ENCODE data around the gene SCAND1.
A peak's percentile ranks its signal among the peaks of the same experiment; 100 is the strongest.

The SCAND1 gene

DNA sequence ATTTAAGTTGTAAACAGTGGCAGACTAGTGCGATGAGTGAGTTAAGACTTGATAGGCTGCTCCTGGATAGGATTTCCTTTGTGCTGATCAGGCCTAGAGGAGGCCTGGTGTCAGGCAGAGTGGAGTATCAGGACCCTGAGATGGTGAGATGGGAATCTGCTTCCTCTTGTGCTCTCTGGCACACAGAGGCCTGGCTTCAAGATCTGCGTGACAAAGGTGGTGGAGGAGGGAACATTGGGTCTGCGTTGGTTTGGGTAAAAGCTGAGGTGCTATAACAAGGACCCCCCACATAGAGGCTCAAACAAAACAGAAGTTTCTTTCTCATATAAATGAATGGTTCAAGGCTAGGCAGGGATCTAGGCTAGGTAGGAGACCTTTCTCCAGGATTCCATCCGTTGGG is 20.3 kb downstream of the SCAND1 start:
- Histone ChIP-seq H3K36me3 (ENCODE audit: control insufficient read depth, insufficient read depth, low read length) (peaks cover 27% of the 10 kb centered on the region), H3K9me3 (ENCODE audit: control insufficient read depth, insufficient read depth, low read length) (no peaks in the 10 kb centered on the region), H3K4me3 (ENCODE audit: low read depth, low read length) (no peak overlapping the region), H3K9ac (ENCODE audit: low read depth, low read length) (no peak overlapping the region), H3K27ac (ENCODE audit: low read depth, low read length) (peak overlapping the region; percentile 82), H3K27me3 (ENCODE audit: control insufficient read depth, insufficient read depth, low read length) (no peaks in the 10 kb centered on the region), H3K4me1 (ENCODE audit: control insufficient read depth, insufficient read depth, low read length) (peaks cover 22% of the 10 kb centered on the region)

DNA sequence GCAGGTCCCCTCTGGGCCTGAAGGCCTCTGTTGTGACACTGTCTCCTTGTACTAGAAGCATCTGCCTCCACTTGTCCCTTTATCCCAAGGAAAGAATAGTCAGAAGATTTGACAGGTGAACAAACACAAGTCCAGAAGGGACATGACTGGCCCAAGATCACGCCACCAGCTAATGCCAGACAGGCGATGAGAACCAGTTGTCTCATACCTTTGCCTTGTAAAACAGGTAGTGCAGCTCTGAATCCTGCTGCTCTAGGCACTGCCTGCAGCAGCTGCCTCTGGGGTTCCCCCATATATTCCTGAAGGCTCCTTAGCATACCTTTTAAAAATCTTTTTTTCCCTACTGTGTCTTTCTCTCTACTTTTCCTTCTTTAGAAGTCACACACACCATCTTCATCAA is 25.0 kb downstream of the SCAND1 start:
- H3K36me3 ChIP-seq (ENCODE audit: control insufficient read depth, insufficient read depth, low read length) = peaks cover 36% of the 10 kb centered on the region
- peaks cover 8% of the 10 kb centered on the region for H3K4me1 ChIP-seq (ENCODE audit: control insufficient read depth, insufficient read depth, low read length)
- no peak overlapping the region for H3K4me3 ChIP-seq (ENCODE audit: low read depth, low read length)
- H3K9me3 ChIP-seq (ENCODE audit: control insufficient read depth, insufficient read depth, low read length) = no peaks in the 10 kb centered on the region
- no peak overlapping the region for H3K27ac ChIP-seq (ENCODE audit: low read depth, low read length)
- no peak overlapping the region for H3K9ac ChIP-seq (ENCODE audit: low read depth, low read length)
- no peaks in the 10 kb centered on the region for H3K27me3 ChIP-seq (ENCODE audit: control insufficient read depth, insufficient read depth, low read length)

DNA sequence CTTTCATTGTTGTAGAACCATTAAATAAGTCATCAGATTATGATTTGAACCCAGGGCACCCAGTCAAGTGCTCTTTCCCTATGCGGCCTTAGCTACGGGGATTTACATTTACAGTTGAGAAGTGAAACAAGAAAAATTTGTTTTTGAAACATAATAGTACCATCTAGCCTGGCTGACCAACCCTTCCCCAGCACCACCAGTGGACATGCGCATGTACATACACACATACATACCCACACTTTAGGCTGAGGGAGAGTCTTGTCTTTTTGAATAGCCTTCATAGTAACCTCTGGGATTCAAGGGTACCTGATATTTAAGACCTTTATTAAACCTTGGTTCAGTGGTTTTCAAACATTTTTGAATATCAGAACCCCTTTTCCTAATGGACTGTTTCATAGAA is 33.8 kb downstream of the SCAND1 start:
- no peaks in the 10 kb centered on the region for H3K9me3 ChIP-seq (ENCODE audit: control insufficient read depth, insufficient read depth, low read length)
- no peak overlapping the region for H3K27ac ChIP-seq (ENCODE audit: low read depth, low read length)
- H3K9ac ChIP-seq (ENCODE audit: low read depth, low read length) = no peak overlapping the region
- H3K4me1 ChIP-seq (ENCODE audit: control insufficient read depth, insufficient read depth, low read length) = no peaks in the 10 kb centered on the region
- H3K36me3 ChIP-seq (ENCODE audit: control insufficient read depth, insufficient read depth, low read length) = peaks cover 52% of the 10 kb centered on the region
- no peak overlapping the region for H3K4me3 ChIP-seq (ENCODE audit: low read depth, low read length)
- H3K27me3 ChIP-seq (ENCODE audit: control insufficient read depth, insufficient read depth, low read length) = no peaks in the 10 kb centered on the region

DNA sequence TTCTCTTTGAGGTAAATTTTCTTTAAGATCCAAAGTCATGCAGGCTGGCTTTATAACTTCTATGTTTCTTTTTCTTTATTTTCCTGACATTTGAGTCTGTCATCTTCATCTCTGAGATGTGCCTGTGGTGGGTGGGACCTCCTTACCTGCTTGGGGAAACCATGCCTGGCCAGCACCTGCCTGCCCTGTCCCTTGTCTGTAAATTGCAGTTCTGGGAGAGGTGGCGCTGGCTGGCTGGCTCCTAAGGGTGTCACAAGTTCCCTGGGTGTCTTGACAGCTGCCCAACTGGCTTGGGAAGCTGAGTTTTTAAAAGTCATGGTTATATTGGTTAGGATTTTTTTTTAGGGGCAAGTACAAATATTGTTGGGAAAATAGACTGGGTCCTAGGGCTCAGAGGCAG is 36.3 kb downstream of the SCAND1 start:
- Histone ChIP-seq H3K36me3 (ENCODE audit: control insufficient read depth, insufficient read depth, low read length) (peaks cover 64% of the 10 kb centered on the region), H3K4me1 (ENCODE audit: control insufficient read depth, insufficient read depth, low read length) (no peaks in the 10 kb centered on the region), H3K4me3 (ENCODE audit: low read depth, low read length) (no peak overlapping the region), H3K27me3 (ENCODE audit: control insufficient read depth, insufficient read depth, low read length) (no peaks in the 10 kb centered on the region), H3K9ac (ENCODE audit: low read depth, low read length) (no peak overlapping the region), H3K27ac (ENCODE audit: low read depth, low read length) (no peak overlapping the region), H3K9me3 (ENCODE audit: control insufficient read depth, insufficient read depth, low read length) (no peaks in the 10 kb centered on the region)

DNA sequence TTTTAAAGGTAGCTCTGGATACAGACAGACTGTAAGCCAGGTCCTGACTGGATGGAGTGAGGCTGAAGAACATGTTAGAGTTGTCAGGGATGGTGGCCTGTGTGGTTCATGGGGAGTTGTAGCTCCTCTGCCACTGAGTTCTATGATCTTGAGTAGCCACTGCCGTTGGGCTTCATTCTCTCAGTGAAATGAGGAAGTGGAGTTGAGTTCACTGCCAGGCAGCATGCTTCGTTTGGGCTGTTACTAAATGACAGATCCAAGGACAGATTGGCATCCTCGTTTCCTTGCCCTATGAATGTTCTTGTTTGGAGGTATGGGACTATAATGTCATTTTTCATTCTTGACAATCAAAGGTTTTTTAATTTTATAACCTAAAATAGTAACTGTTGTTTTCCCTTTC is 37.2 kb downstream of the SCAND1 start:
- Histone ChIP-seq H3K9me3 (ENCODE audit: control insufficient read depth, insufficient read depth, low read length) (no peaks in the 10 kb centered on the region), H3K4me3 (ENCODE audit: low read depth, low read length) (no peak overlapping the region), H3K27me3 (ENCODE audit: control insufficient read depth, insufficient read depth, low read length) (no peaks in the 10 kb centered on the region), H3K9ac (ENCODE audit: low read depth, low read length) (no peak overlapping the region), H3K4me1 (ENCODE audit: control insufficient read depth, insufficient read depth, low read length) (no peaks in the 10 kb centered on the region), H3K36me3 (ENCODE audit: control insufficient read depth, insufficient read depth, low read length) (peaks cover 68% of the 10 kb centered on the region), H3K27ac (ENCODE audit: low read depth, low read length) (no peak overlapping the region)

DNA sequence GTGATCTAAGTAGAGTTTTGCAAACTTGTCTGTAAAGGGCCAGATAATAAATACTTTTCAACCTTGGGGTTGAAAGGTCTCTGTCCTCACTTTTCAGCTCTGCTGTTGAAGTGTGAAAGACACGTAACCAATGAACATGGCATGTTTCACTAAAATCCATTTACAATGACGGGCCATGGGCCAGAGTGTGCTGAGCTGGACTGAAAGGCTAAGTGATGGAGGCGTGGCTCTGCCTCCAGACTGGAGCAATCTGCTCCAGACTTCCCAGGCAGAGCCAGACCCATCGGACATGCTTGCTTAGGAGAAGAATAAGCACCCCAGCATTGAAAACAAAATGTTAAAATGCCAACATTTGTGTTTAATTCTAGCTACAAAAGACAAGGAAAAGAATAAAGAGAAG is 41.4 kb downstream of the SCAND1 start:
- H3K9me3 ChIP-seq (ENCODE audit: control insufficient read depth, insufficient read depth, low read length) = no peaks in the 10 kb centered on the region
- H3K36me3 ChIP-seq (ENCODE audit: control insufficient read depth, insufficient read depth, low read length) = peaks cover 43% of the 10 kb centered on the region
- H3K27me3 ChIP-seq (ENCODE audit: control insufficient read depth, insufficient read depth, low read length) = no peaks in the 10 kb centered on the region
- H3K4me1 ChIP-seq (ENCODE audit: control insufficient read depth, insufficient read depth, low read length) = peaks cover 3% of the 10 kb centered on the region; the same call in 1 of the 2 replicates
- no peak overlapping the region for H3K9ac ChIP-seq (ENCODE audit: low read depth, low read length)
- H3K4me3 ChIP-seq (ENCODE audit: low read depth, low read length) = no peak overlapping the region
- H3K27ac ChIP-seq (ENCODE audit: low read depth, low read length) = no peak overlapping the region

DNA sequence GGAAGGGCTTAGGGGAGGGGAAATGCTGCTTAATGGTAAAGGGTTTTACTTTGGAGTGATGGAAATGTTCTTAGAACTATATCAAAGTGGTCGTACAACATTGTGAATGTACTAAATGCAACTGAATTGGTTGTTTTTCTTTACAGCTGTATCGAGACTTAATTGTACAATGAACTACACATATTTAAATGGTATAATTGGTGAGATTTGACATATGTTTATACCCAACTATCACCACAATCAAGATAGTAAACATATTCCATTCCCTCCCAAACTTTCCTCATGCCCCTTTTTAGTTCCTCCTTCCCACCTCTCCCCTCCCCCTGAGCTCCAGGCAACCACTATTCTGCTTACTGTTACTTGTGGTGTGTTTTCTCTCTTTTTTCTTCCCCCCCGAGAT is 44.0 kb downstream of the SCAND1 start:
- Histone ChIP-seq H3K9me3 (ENCODE audit: control insufficient read depth, insufficient read depth, low read length) (no peaks in the 10 kb centered on the region), H3K9ac (ENCODE audit: low read depth, low read length) (no peak overlapping the region), H3K27ac (ENCODE audit: low read depth, low read length) (no peak overlapping the region), H3K4me3 (ENCODE audit: low read depth, low read length) (no peak overlapping the region), H3K27me3 (ENCODE audit: control insufficient read depth, insufficient read depth, low read length) (no peaks in the 10 kb centered on the region), H3K36me3 (ENCODE audit: control insufficient read depth, insufficient read depth, low read length) (peaks cover 41% of the 10 kb centered on the region), H3K4me1 (ENCODE audit: control insufficient read depth, insufficient read depth, low read length) (peaks cover 9% of the 10 kb centered on the region)

DNA sequence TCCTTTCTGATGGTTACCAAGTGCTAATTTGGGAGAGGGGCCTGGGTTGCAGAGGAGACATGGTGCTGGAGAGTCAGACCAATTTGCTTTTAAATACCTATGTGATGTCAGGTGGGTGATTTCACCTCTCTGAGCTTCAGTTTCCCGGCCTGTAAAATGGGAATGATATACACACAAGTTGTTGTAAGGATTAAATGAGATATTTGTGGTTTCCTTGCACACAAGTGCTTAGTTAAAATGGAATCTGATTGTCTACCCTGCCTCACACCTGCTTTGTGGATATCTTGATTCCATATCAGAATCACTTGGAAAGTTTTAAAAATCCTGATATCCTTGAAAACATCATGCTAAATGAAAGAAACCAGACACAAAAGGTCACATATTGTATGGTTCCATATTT is 44.5 kb downstream of the SCAND1 start:
- Histone ChIP-seq H3K27ac (ENCODE audit: low read depth, low read length) (no peak overlapping the region), H3K4me3 (ENCODE audit: low read depth, low read length) (no peak overlapping the region), H3K9me3 (ENCODE audit: control insufficient read depth, insufficient read depth, low read length) (no peaks in the 10 kb centered on the region), H3K9ac (ENCODE audit: low read depth, low read length) (no peak overlapping the region), H3K27me3 (ENCODE audit: control insufficient read depth, insufficient read depth, low read length) (no peaks in the 10 kb centered on the region), H3K36me3 (ENCODE audit: control insufficient read depth, insufficient read depth, low read length) (peaks cover 43% of the 10 kb centered on the region), H3K4me1 (ENCODE audit: control insufficient read depth, insufficient read depth, low read length) (peaks cover 9% of the 10 kb centered on the region)

DNA sequence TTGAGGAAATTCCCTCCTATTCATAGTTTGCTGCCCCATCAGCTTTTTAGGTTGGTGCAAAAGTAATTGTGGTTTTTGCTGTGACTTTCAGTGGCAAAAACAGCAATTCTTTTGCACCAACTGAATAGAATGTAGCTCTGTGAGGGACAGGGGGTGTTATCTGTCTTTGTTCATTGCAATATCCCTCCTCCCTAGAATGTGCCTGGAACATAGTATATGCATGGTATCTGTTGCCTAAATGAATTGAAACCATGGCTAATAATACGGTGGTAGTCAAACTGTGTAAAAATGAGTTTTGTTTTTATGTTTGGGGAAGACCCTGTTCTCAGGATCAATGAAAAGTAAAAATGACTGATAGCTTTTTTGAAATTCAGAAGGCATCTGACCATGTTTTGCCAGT is 45.1 kb downstream of the SCAND1 start:
- H3K4me1 ChIP-seq (ENCODE audit: control insufficient read depth, insufficient read depth, low read length) = peaks cover 9% of the 10 kb centered on the region
- no peaks in the 10 kb centered on the region for H3K27me3 ChIP-seq (ENCODE audit: control insufficient read depth, insufficient read depth, low read length)
- H3K27ac ChIP-seq (ENCODE audit: low read depth, low read length) = no peak overlapping the region
- H3K9me3 ChIP-seq (ENCODE audit: control insufficient read depth, insufficient read depth, low read length) = no peaks in the 10 kb centered on the region
- H3K36me3 ChIP-seq (ENCODE audit: control insufficient read depth, insufficient read depth, low read length) = peaks cover 37% of the 10 kb centered on the region
- no peak overlapping the region for H3K9ac ChIP-seq (ENCODE audit: low read depth, low read length)
- no peak overlapping the region for H3K4me3 ChIP-seq (ENCODE audit: low read depth, low read length)

DNA sequence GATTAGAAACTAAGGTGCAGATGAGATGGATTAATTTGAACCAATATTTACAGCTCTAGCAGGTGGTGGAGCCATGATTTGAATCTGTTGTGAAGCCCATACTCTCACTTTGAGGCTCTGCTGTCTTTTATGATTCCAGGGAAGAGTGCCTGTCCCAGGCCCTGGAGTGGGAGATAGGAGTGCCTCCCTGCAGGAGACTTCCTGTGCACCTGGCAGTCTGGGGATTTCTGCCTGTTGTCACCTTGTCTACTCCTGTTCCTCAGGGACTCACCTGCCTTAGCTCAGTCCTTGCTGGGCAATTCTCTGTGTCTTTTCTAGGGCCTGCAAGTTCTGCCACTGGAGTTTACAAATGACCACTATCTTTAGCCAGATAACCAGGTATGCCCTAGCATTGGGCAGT is 46.3 kb downstream of the SCAND1 start:
- Histone ChIP-seq H3K36me3 (ENCODE audit: control insufficient read depth, insufficient read depth, low read length) (peaks cover 25% of the 10 kb centered on the region), H3K27me3 (ENCODE audit: control insufficient read depth, insufficient read depth, low read length) (no peaks in the 10 kb centered on the region), H3K9me3 (ENCODE audit: control insufficient read depth, insufficient read depth, low read length) (no peaks in the 10 kb centered on the region), H3K4me1 (ENCODE audit: control insufficient read depth, insufficient read depth, low read length) (peaks cover 9% of the 10 kb centered on the region), H3K27ac (ENCODE audit: low read depth, low read length) (peak overlapping the region; percentile 11), H3K9ac (ENCODE audit: low read depth, low read length) (no peak overlapping the region), H3K4me3 (ENCODE audit: low read depth, low read length) (no peak overlapping the region)

DNA sequence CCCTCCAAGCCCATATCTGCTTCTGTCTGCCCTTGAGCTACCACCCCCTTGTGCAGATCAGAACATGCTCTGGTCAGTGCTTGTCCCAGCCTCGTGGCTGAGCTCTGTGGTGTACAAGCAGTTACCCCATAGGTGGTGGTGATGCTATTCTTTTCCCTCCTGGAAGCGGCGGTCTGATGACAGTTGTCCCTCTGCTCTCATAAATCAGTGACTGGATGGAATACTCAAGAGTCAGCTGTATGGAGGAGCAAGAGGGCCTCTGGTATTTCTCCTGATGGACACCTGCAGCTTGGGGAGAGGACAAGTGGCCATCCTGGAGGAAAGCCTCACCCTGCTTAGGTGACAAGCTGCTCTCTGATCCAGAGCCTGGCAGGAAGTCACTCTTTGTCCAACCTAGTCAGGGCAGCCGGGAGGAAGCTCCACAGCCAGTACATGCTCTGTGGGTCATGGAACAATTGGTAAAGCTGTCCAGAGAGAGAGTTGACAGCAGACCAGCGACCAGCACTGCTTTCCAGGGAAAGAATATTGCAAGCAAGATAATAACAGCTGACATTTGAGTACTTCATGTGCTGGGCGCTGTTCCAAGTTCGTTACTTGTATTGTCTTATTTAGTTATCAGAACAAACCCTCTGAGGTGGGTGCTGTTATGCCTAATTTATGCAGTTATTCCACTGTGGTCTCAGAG is 47.1 kb downstream of the SCAND1 start:
- H3K4me1 ChIP-seq (ENCODE audit: control insufficient read depth, insufficient read depth, low read length) = peaks cover 9% of the 10 kb centered on the region
- no peaks in the 10 kb centered on the region for H3K9me3 ChIP-seq (ENCODE audit: control insufficient read depth, insufficient read depth, low read length)
- no peak overlapping the region for H3K27ac ChIP-seq (ENCODE audit: low read depth, low read length)
- no peaks in the 10 kb centered on the region for H3K27me3 ChIP-seq (ENCODE audit: control insufficient read depth, insufficient read depth, low read length)
- H3K36me3 ChIP-seq (ENCODE audit: control insufficient read depth, insufficient read depth, low read length) = peaks cover 20% of the 10 kb centered on the region
- no peak overlapping the region for H3K9ac ChIP-seq (ENCODE audit: low read depth, low read length)
- no peak overlapping the region for H3K4me3 ChIP-seq (ENCODE audit: low read depth, low read length)

Data from HUES48 (cell line).